ENCODE results near the gene MANBA.

Gene MANBA

DNA sequence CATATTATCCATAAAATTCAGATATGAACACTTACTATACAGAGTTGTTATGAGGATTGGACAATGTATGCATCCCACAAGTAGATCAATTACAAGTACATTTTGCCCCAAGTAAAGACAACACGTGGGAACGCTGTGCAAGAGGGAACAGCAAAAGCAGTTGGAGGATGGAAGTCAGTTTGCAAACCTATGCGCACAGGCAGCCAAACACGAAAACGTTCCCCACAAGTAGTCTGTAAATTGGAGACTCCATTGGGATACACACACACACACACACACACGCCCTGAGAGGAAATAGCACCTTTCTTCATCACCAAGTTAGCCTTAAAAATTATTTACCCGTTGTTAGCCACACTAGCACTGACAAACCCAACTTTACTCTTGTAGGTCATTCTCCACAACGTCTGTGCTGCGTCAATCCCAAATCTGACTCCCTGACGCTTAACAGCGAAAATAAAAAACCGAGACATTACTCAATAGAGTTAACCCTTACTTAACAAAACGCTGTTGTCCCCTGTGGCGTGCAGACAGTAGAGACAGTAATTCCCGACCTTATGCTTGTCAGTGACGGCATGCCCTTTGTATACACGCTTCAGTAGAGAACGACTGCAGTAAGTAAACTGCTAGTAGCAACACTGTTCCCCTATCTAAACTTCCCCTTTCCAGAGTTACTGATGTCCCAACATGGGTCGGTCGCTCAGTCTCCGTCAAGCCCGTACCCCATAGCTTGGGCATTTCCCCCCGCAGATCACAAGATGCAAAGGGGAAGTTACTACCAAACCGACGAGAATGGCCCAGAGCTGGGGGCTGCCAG, 730 bp downstream of the MANBA start:
- Histone ChIP-seq H4K20me1 (ENCODE audit: control insufficient read depth, insufficient read depth, low read depth, low read length) (no peaks in the 10 kb centered on the region), H3K27ac (ENCODE audit: low read depth, low read length) (peak overlapping the region; percentile 29), H3F3A (ENCODE audit: control insufficient read depth, insufficient read depth) (no peaks in the 10 kb centered on the region), H3K4me1 (ENCODE audit: control insufficient read depth, low read length) (peaks cover 25% of the 10 kb centered on the region), H3K9me2 (replicated peaks; ENCODE audit: control insufficient read depth, low read length) (no peaks in the 10 kb centered on the region), H3K36me3 (ENCODE audit: control insufficient read depth, low read length) (0 out of 2 replicates have a peak, but pooled peaks cover 2% of the 10 kb centered on the region), H3K27me3 (ENCODE audit: control insufficient read depth, low read length) (peaks cover 9% of the 10 kb centered on the region), H3K9me3 (ENCODE audit: control insufficient read depth, insufficient read depth, low read length) (0 out of 2 replicates have a peak, but pooled peaks cover 2% of the 10 kb centered on the region), H3K79me2 (ENCODE audit: control insufficient read depth, low read length) (peaks cover 40% of the 10 kb centered on the region), H3K4me3 (ENCODE audit: low read length) (peak overlapping the region; percentile 85), H3K4me2 (ENCODE audit: low read length) (peak overlapping the region; percentile 97)
- TF ChIP-seq EZH2phosphoT487 (IDR thresholded peaks at IDR 0.05; ENCODE audit: borderline replicate concordance, low read length) = no peak
- TF ChIP-seq, protein P1, sequence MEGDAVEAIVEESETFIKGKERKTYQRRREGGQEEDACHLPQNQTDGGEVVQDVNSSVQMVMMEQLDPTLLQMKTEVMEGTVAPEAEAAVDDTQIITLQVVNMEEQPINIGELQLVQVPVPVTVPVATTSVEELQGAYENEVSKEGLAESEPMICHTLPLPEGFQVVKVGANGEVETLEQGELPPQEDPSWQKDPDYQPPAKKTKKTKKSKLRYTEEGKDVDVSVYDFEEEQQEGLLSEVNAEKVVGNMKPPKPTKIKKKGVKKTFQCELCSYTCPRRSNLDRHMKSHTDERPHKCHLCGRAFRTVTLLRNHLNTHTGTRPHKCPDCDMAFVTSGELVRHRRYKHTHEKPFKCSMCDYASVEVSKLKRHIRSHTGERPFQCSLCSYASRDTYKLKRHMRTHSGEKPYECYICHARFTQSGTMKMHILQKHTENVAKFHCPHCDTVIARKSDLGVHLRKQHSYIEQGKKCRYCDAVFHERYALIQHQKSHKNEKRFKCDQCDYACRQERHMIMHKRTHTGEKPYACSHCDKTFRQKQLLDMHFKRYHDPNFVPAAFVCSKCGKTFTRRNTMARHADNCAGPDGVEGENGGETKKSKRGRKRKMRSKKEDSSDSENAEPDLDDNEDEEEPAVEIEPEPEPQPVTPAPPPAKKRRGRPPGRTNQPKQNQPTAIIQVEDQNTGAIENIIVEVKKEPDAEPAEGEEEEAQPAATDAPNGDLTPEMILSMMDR (IDR thresholded peaks at IDR 0.05; ENCODE audit: low read depth, low read length, poor library complexity, severe bottlenecking) = no peak

DNA sequence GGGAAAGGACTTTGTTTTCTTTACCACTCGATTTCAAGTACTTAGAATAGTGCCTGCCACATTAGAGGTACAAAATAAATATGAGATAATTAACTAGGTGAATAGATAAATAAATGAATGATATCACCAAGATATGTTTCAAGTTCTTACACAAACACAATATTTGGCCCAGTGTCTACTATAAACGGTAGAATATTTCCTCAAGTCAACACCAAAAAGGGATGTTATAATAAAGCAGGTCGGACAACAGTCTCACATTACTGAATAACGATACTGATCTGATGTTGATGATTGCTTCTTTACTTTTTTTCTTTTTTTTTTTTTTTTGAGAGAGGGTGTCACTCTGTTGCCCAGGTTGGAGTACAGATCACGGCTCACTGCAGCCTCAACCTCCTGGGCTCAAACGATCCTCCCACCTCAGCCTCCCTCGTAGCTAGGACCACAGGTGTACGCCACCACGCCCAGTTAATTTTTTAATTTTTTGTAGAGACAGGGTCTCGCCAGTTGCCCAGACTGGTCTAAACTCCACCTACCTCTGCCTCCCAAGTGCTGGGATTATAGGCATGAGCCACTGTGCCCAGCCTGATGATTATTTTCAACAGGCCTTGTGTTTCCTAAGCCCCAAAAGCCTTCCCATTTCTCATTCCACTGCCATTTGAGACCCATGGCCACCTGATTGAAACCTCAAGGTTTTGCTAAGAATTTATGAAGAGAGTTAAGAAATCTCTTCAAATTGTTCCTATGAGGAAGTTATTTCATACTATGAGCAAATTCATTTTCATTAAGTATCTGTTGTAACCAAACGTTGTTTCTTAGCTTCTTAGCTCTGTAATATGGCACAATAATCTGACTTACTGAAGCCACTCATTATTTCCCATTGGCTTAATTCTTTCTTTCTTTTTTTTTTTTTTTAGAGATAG, 2.3 kb downstream of the MANBA start:
- 0 out of 2 replicates have a peak, but pooled peaks cover 2% of the 10 kb centered on the region for H3K36me3 ChIP-seq (ENCODE audit: control insufficient read depth, low read length)
- peaks cover 9% of the 10 kb centered on the region for H3K27me3 ChIP-seq (ENCODE audit: control insufficient read depth, low read length)
- H3F3A ChIP-seq (ENCODE audit: control insufficient read depth, insufficient read depth) = no peaks in the 10 kb centered on the region
- H3K9me2 ChIP-seq (replicated peaks; ENCODE audit: control insufficient read depth, low read length) = no peaks in the 10 kb centered on the region
- no peaks in the 10 kb centered on the region for H4K20me1 ChIP-seq (ENCODE audit: control insufficient read depth, insufficient read depth, low read depth, low read length)
- no peak overlapping the region for H3K4me3 ChIP-seq (ENCODE audit: low read length)
- H3K4me1 ChIP-seq (ENCODE audit: control insufficient read depth, low read length) = peaks cover 25% of the 10 kb centered on the region
- H3K27ac ChIP-seq (ENCODE audit: low read depth, low read length) = no peak overlapping the region
- peaks cover 43% of the 10 kb centered on the region for H3K79me2 ChIP-seq (ENCODE audit: control insufficient read depth, low read length)
- H3K4me2 ChIP-seq (ENCODE audit: low read length) = peak overlapping the region; percentile 97; the same call in 1 of the 2 replicates
- TF ChIP-seq, protein P1 (IDR thresholded peaks at IDR 0.05; ENCODE audit: low read depth, low read length, poor library complexity, severe bottlenecking) = no peak
- TF ChIP-seq EZH2phosphoT487 (IDR thresholded peaks at IDR 0.05; ENCODE audit: borderline replicate concordance, low read length) = no peak
- 0 out of 2 replicates have a peak, but pooled peaks cover 2% of the 10 kb centered on the region for H3K9me3 ChIP-seq (ENCODE audit: control insufficient read depth, insufficient read depth, low read length)

DNA sequence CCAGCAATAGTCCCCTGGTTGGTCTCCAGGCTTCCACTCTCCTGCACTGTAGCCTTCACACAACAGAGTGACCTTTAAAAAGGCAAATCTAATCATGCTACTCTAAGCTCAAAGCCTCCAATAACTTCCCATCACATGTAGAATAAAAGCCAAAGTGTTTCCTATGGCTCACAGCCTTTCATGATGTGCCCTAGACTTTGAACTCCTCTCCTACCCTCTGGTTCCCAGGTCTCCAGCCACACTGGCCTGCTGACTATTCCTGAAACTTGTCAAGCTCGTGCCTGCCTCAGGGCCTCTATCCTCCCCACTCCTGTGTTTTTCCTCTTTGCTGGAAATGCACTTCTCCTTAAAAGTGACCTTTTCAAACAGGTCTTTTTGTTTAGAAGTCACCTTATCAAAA, 3.1 kb downstream of the MANBA start:
- Histone ChIP-seq H3K4me3 (ENCODE audit: low read length) (no peak overlapping the region), H4K20me1 (ENCODE audit: control insufficient read depth, insufficient read depth, low read depth, low read length) (no peaks in the 10 kb centered on the region), H3K79me2 (ENCODE audit: control insufficient read depth, low read length) (peaks cover 43% of the 10 kb centered on the region), H3K4me1 (ENCODE audit: control insufficient read depth, low read length) (peaks cover 25% of the 10 kb centered on the region), H3K9me2 (replicated peaks; ENCODE audit: control insufficient read depth, low read length) (no peaks in the 10 kb centered on the region), H3K36me3 (ENCODE audit: control insufficient read depth, low read length) (0 out of 2 replicates have a peak, but pooled peaks cover 2% of the 10 kb centered on the region), H3K27me3 (ENCODE audit: control insufficient read depth, low read length) (peaks cover 9% of the 10 kb centered on the region), H3K4me2 (ENCODE audit: low read length) (0 out of 2 replicates have a peak overlapping the region, but pooled peaks have one; percentile 3), H3K27ac (ENCODE audit: low read depth, low read length) (no peak overlapping the region), H3F3A (ENCODE audit: control insufficient read depth, insufficient read depth) (no peaks in the 10 kb centered on the region), H3K9me3 (ENCODE audit: control insufficient read depth, insufficient read depth, low read length) (0 out of 2 replicates have a peak, but pooled peaks cover 2% of the 10 kb centered on the region)
- TF ChIP-seq, protein P1 (IDR thresholded peaks at IDR 0.05; ENCODE audit: low read depth, low read length, poor library complexity, severe bottlenecking) = no peak

All from DOHH2 (cell line).